ENCODE results near the gene ACAD11.
"Not testable (repeated sequence)": the region's sequence is repeated elsewhere in the genome, so short reads cannot be mapped to it uniquely, and the experiment has no call there.

The ACAD11 gene

GRCh38 chr3:132650153-132650552, 9.5 kb downstream of the ACAD11 start:
- no peak for DNase-seq

- peak in 1 of 2 experiments; percentile 1 for DNase-seq
Observed at GRCh38 chr3:132645058-132645457, 14.6 kb downstream of the ACAD11 start.

DNA sequence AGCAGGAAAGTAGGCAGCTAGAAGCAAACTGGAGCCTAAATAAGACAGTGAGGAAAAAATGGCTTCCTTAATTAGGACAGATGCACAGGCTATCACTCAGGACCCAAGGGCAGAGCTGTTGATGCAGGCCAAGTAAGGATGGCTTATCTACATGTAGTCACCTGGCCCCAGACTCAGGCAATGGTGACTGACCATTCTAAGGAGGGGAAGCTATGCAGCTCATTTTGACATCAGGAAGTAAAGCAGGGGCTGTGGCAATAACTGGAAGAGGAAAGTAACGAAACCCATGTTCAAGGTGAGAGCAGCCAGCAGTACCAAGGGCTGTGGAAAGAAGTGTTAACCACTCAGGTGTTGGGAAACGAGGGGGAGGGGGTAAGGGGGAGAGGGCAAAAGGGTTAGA, 16.2 kb downstream of the ACAD11 start:
- no peak for DNase-seq

DNA sequence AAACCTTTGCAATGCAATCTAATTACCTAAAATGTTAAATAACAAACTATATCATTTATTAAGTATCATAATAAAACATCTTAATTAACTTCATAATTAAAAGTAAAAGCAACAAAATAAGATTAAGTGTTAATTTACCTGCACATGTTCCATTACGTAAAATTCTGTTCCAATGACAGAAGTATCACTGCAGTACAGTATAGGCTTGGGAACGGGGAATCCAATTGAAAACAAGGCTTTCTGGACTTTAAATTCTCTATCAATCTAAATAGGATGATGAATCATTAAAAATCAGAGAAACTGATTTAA, 17.1 kb downstream of the ACAD11 start:
- no peak for DNase-seq

GRCh38 chr3:132641837-132642538, 17.6 kb downstream of the ACAD11 start:
- DNase-seq: peak; percentile 15 to 30

DNA sequence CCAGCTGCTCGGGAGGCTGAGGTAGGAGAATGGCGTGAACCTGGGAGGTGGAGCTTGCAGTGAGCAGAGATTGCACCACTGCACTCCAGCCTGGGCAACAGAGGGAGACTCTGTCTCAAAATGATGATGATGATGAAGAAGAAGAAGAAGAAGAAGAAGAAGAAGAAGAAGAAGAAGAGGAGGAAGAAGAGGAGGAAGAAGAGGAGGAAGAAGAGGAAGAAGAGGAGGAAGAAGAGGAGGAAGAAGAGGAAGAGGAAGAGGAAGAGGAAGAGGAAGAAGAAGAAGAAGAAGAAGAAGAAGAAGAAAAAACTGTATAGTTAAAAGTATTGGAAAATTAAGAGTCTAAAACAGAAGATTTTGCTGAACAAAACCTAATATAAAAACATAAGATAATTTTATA, 18.2 kb downstream of the ACAD11 start:
- not testable (repeated sequence) for DNase-seq

DNA sequence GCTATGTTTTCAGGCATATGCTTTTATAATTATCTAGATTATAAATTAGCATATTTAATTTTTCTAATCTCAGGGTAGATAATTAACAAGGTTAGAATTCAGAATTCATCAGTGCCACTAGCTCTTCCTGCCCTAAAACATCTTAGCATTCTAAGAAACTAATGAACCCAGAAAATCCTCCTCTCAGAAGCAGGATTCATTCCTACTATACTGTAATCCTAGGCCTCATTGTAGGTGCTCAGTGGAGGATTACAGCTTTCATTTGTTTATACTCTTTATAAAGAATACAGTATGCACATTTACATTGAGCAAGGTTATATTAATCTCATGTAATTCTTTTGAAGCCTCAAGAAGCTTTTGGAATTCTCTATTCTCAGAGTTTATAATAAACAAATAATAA, 20.9 kb downstream of the ACAD11 start:
- DNase-seq: no peak

GRCh38 chr3:132637590-132637989, 22.0 kb downstream of the ACAD11 start:
- no peak for DNase-seq

DNA sequence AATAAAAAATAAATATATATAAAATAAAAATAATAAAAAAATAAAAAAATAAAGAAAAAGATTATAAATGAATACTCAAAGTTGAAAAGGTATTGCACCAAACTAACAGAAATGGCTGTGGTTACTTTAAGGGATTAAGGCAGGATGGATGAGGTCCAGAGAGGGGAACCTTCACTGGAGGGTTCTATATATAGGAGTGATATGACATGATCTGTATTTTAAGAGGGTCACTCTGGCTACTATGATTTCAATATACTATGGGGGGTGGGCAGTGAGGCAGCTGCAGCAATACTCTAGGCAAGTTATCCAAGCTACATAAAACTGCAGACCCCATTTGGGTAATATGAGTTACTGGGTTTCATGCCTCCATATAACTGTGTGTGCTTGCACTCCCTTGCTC, 24.6 kb downstream of the ACAD11 start:
- DNase-seq: no peak

DNA sequence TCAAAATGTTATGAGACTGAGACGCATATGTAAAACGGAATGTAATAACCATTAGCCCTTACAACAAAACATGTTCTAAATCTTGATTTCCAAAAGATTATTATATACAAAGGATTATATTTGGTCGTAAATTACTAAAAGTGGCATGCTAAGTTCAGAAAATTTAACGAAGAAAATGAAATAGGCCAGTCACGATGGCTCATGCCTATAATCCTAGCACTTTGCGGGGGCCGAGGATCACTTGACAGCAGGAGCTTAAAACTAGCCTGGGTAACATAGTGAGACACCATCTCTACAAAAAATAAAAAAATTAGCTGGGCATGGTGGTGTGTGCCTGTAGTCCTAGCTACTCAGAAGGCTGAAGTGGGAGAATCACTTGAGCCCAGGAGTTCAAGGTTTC, 29.0 kb downstream of the ACAD11 start:
- no peak for DNase-seq

GRCh38 chr3:132629928-132630327, 29.7 kb downstream of the ACAD11 start:
- DNase-seq: no peak

- no peak for DNase-seq
Observed at GRCh38 chr3:132628157-132628556, 31.5 kb downstream of the ACAD11 start.

DNA sequence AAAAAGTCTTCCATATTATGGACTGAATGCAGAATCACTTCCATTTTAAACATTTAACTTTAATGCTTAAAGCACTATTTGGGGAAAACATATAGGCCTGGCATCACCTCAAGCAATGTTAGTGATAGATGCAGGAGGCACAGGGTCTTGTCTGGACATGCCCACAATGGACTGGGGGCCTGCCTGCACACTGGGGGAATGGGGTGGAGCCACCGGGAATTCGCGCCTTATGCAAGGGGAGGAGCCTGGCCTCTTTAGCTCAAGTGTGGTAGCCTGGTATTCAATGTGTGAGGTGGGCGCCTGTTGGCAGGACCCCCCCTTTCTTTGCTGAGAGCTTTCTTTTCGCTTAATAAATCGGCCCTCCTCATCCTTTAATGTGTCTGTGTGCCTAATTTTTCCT, 32.7 kb downstream of the ACAD11 start:
- DNase-seq: no peak

DNA sequence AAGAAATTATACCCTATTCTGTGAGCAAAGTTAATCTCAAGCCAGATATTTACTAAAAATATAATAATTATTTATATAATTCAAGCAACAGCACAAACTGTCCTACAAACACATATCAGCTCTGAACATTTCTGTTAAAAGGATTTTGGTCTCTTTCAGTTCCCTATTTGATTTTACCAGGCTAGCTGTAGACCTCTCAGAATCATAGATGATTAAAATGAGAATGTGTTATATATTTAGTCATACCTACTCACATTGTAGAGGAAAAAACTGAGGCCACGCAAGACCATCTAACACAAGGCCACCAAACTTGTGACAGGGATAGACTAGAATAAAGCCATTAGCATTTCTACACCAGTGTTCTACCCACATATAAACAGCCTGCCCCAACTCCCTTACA, 34.0 kb downstream of the ACAD11 start:
- no peak for DNase-seq

- no peak for DNase-seq
Observed at GRCh38 chr3:132624790-132625189, 34.8 kb downstream of the ACAD11 start.

DNA sequence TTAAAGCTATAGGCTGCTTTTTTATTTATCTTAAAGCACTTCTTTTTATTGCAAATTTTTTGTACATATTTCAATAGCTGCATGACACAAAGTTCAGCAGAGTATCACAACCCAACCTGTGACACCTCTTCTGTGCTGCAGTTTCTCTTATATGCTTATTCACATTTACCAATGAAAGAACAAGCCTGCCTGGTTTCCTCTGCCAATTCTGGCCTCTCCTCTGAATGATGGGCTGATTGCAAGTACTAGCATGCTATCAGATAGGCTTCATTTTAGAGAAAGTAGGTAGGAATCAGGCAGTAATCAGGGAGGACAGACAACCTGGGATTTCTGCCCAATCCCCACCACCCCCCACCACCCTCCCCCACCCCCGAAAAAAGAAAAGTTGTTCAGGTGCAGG, 36.0 kb downstream of the ACAD11 start:
- no peak for DNase-seq

- DNase-seq: no peak
Observed at GRCh38 chr3:132622761-132623160, 36.8 kb downstream of the ACAD11 start.

- no peak for DNase-seq
Observed at GRCh38 chr3:132622148-132622547, 37.5 kb downstream of the ACAD11 start.

DNA sequence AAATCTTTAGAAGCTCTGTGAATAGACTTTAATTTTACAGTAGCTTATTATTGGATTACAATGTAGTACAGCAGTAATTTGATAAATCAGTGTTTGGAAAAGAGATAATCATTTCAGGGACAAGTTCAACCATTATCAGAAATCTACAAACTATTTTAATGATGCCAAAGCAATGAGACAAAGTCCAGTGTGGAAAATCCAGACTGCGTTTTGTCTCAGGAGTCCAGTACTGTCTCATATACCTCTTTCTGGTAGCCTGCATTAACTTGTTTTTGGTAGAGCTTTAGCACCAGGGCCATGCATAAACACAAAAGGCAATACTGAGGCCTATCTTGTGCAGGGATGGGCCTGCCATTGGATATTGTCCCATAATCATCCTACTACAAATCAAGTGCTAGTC, 42.8 kb downstream of the ACAD11 start:
- DNase-seq: no peak

GRCh38 chr3:132615881-132616280, 43.7 kb downstream of the ACAD11 start:
- DNase-seq: no peak

- DNase-seq: not testable (repeated sequence)
Observed at GRCh38 chr3:132615301-132615700, 44.3 kb downstream of the ACAD11 start.

- not testable (repeated sequence) for DNase-seq
Observed at GRCh38 chr3:132606620-132607019, 53.0 kb downstream of the ACAD11 start.

DNA sequence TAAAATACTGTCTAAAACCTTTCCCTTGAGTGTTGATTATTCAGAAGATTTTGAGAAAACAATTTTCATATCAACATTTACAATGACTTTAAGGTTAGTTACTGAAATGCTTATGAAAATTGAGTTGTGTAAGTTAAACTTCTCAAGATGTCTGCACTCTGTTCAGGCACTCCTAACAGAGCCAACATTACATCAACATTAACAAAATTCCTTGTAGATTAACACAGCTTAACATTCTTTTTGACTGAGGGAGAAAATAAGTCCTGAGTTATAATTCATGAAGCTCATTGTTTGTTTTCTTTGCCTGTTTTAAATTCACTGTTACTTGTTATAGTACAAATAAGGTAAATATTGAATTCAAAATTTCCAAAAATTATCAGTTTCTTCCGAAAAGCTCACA, 53.5 kb downstream of the ACAD11 start:
- DNase-seq: no peak

DNA sequence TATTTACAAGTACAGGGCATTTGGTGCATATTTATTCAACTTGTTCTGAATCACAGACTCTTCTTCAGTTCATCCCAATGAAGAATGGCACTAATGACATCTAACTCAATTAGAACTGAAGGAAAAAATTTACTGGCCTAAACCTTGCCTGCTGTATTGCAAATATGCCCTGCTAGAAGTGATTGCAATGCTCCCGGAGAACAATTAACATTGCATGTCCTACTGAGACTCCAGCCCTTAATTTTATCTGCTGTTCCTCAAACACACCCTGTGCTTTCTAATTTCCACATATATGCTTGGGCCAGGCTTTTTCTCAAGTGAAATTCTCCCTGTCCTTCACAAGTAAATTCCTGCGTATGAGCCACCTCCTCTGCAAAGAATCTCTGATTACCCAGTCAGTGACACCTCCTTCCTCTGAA, 54.2 kb downstream of the ACAD11 start:
- no peak for DNase-seq

DNA sequence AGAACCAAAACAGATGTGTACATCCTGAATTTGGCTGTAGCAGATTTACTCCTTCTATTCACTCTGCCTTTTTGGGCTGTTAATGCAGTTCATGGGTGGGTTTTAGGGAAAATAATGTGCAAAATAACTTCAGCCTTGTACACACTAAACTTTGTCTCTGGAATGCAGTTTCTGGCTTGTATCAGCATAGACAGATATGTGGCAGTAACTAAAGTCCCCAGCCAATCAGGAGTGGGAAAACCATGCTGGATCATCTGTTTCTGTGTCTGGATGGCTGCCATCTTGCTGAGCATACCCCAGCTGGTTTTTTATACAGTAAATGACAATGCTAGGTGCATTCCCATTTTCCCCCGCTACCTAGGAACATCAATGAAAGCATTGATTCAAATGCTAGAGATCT, 59.0 kb downstream of the ACAD11 start:
- not testable (repeated sequence) for DNase-seq

GRCh38 chr3:132598181-132598580, 61.4 kb downstream of the ACAD11 start:
- no peak for DNase-seq
